Esophagus squamous epithelium (tissue), 5 donors: ENCODE data around the gene DPH7. TPM values are rescaled to one million over a fixed set of nuclear protein-coding genes. Genes with fewer than 3 reads are reported as not detected.
A peak's percentile ranks its signal among the peaks of the same experiment; 100 is the strongest.

ENCODE experiments used
- DNase-seq: peaks from one replicate; lab custom pipeline; 2025; lab: John Stamatoyannopoulos, UW
- H3K27ac ChIP-seq, 4 donors: fragments of 200-600 bp; sonication (generic); one replicate each; pipeline ENCODE4 v1.5.1; 2016 to 2019; ENCODE audit warnings: mild to moderate bottlenecking in 1 of 4
- H3K27me3 ChIP-seq, 4 donors: fragments of 200-600 bp; sonication (generic); 1 replicate in 3 of 4; 2 replicates in 1 of 4; pipeline versions ENCODE4 v1.5.1 to v1.6.0; 2017 to 2021; ENCODE audit warnings: antibody characterized with exemption in 1 of 4
- H3K36me3 ChIP-seq, 3 donors: fragments of 200-600 bp; sonication (generic); one replicate each; pipeline ENCODE4 v1.5.1; 2016 to 2019
- H3K4me1 ChIP-seq, 3 donors: fragments of 200-600 bp; sonication (generic); one replicate each; pipeline ENCODE4 v1.5.1; 2017 to 2019
- H3K4me3 ChIP-seq, 4 donors: fragments of 200-600 bp; sonication (generic); 1 replicate in 3 of 4; 2 replicates in 1 of 4; pipeline ENCODE4 v1.5.1; 2016 to 2019; ENCODE audit warnings: mild to moderate bottlenecking in 2 of 4, moderate library complexity in 1 of 4
- H3K9me3 ChIP-seq, 3 donors: fragments of 200-600 bp; sonication (generic); one replicate each; pipeline ENCODE4 v1.5.1; 2016 to 2019
- POLR2A ChIP-seq, 4 donors: fragments of 450-650 bp; IDR thresholded peaks; one replicate each; pipeline ENCODE4 v1.6.1; 2017; ENCODE audit warnings: antibody characterized with exemption in 4 of 4, mild to moderate bottlenecking in 4 of 4, moderate library complexity in 3 of 4
- WGBS, 2 donors: methylation state at CpG; one replicate each; pipeline ENCODE4 v1.1.5; 2018; 5-methylcytosine and 5-hydroxymethylcytosine counted together
- intact Hi-C: fragments of 100-400 bp; cut with DNase I; formaldehyde crosslinking; loops from one replicate; pipeline ENCODE4 v1.15.0; 2022
- total RNA-seq, 4 donors: library from RNA; depleted of rRNA; stranded (reverse); fragments of >200 nt; gene quantifications; one replicate each; pipeline ENCODE4 v1.1.0, GENCODE V29; 2016
- TF ChIP-seq, protein P1 (sequence below), 6 experiments: fragments of 450-650 bp in 4 of 6; fragments of 200-600 bp in 2 of 6; sonication (generic) in 2 of 6; IDR thresholded peaks; one replicate each; pipeline ENCODE4 v1.5.1; 2016 to 2019; ENCODE audit warnings: antibody characterized with exemption in 6 of 6, mild to moderate bottlenecking in 4 of 6, moderate library complexity in 4 of 6
- donor health status: DM: yes; HTN: yes; CAD: no.

Gene DPH7
- total RNA-seq, 4 donors from 2014 or later = 13.4 to 32.2 (median 21.7) TPM

- TF ChIP-seq, protein P1, sequence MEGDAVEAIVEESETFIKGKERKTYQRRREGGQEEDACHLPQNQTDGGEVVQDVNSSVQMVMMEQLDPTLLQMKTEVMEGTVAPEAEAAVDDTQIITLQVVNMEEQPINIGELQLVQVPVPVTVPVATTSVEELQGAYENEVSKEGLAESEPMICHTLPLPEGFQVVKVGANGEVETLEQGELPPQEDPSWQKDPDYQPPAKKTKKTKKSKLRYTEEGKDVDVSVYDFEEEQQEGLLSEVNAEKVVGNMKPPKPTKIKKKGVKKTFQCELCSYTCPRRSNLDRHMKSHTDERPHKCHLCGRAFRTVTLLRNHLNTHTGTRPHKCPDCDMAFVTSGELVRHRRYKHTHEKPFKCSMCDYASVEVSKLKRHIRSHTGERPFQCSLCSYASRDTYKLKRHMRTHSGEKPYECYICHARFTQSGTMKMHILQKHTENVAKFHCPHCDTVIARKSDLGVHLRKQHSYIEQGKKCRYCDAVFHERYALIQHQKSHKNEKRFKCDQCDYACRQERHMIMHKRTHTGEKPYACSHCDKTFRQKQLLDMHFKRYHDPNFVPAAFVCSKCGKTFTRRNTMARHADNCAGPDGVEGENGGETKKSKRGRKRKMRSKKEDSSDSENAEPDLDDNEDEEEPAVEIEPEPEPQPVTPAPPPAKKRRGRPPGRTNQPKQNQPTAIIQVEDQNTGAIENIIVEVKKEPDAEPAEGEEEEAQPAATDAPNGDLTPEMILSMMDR (IDR thresholded peaks at IDR 0.05) = no peak
- TF ChIP-seq POLR2A (IDR thresholded peaks at IDR 0.05) = peak in 2 of 4 donors; percentile 11 to 34
- peak overlapping the region; percentile 90 to 94 (median 92) for H3K27ac ChIP-seq
- no peaks in the 10 kb centered on the region for H3K9me3 ChIP-seq
- 11 to 31% methylated on average over 7 of the region's 21 CpGs for WGBS, 2 donors
- peaks cover 19 to 47% (median 33%) of the 10 kb centered on the region in 3 donors for H3K36me3 ChIP-seq
- H3K4me1 ChIP-seq = peaks cover 37 to 81% (median 46%) of the 10 kb centered on the region in 3 donors
- H3K4me3 ChIP-seq = peak overlapping the region; percentile 3 to 30 (median 23)
- no peaks in the 10 kb centered on the region for H3K27me3 ChIP-seq
- DNase-seq = no peak
- intact Hi-C loops = no loop called here
These were observed 33.2 kb upstream of the DPH7 start for GRCh38 chr9:137611623-137612609.

GRCh38 chr9:137610944-137611343 is 32.2 kb upstream of the DPH7 start:
- 62 to 85% methylated on average over 3 to 6 of the region's 6 CpGs for WGBS, 2 donors
- no peaks in the 10 kb centered on the region for H3K9me3 ChIP-seq
- H3K4me1 ChIP-seq = peaks cover 47 to 83% (median 49%) of the 10 kb centered on the region in 3 donors
- H3K36me3 ChIP-seq = peaks cover 19 to 37% (median 33%) of the 10 kb centered on the region in 3 donors
- intact Hi-C loops = no loop called here
- peak overlapping the region; percentile 90 to 94 (median 92) for H3K27ac ChIP-seq
- no peaks in the 10 kb centered on the region for H3K27me3 ChIP-seq
- DNase-seq = no peak
- no peak overlapping the region for H3K4me3 ChIP-seq
- TF ChIP-seq, protein P1 (IDR thresholded peaks at IDR 0.05) = no peak
- TF ChIP-seq POLR2A (IDR thresholded peaks at IDR 0.05) = no peak

DNA sequence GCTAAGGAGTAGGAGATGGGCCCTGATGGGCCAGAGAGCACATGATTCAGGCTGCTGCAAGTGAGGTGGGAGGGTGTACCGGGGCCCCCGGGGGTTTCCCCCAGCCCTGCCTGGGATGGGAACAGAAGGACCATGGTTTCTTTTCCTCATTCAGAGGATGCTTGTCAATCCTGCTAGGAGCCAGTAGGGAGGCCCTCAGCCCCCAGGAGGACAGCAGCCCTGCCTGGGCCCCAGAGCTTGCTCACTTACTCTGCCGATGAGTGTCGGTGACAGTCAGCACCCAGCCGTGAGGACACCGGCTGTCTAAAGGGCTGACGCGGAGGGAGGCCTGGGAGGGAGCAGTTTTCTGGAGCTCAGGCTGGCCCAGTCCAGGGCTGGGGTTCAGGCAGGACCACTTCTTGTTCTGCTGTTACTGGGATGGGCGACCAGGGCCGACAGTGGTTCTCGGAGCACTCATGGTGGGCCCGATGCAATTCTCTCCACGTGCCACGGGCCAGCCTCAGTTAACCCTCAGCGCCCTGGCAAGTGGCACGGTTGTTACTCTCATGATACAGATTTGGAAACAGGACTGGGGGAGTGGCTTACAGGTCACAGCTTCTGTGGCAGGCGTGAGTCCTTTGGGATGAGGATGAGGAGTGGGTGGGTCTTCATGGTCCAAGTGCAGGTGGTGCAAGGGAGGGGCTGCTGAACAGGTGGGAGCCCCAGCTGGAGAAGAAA is 28.6 kb upstream of the DPH7 start:
- H3K36me3 ChIP-seq = peaks cover 0 to 8% (median 7%) of the 10 kb centered on the region in 3 donors
- peaks cover 44 to 74% (median 46%) of the 10 kb centered on the region in 3 donors for H3K4me1 ChIP-seq
- intact Hi-C loops = no loop called here
- H3K27ac ChIP-seq = peak overlapping the region; percentile 5 to 97 (median 90)
- TF ChIP-seq, protein P1 (IDR thresholded peaks at IDR 0.05) = no peak
- no peak for TF ChIP-seq POLR2A (IDR thresholded peaks at IDR 0.05)
- no peak for DNase-seq
- no peaks in the 10 kb centered on the region for H3K27me3 ChIP-seq
- H3K4me3 ChIP-seq = peak overlapping the region; percentile 69 to 95 (median 84)
- WGBS, 2 donors = 47 to 49% methylated on average over 9 to 10 of the region's 17 CpGs
- no peaks in the 10 kb centered on the region for H3K9me3 ChIP-seq

DNA sequence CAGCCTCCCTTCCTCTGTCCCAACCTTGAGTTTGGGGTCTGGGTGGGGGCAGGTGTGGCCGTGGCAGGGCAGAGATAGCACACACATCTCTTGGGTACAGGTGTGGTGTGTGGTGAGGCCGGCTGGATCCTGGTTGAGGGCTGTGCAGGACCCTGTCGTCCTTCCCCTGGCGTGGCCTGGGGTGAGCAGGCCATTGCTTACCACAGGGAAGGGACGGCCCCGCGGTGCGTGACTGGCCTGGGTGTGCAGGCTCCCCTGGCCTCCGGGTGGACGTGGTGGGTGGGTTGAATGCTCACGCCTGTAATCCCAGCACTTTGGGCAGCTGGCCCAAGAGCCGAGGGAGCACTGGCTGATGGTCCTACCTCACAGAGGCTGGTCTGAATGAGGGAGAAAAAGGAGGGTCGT is 28.0 kb upstream of the DPH7 start:
- TF ChIP-seq POLR2A (IDR thresholded peaks at IDR 0.05) = no peak
- TF ChIP-seq, protein P1 (IDR thresholded peaks at IDR 0.05) = no peak
- no peaks in the 10 kb centered on the region for H3K9me3 ChIP-seq
- no peak for DNase-seq
- 0 to 43% methylated on average over 1 of the region's 13 CpGs for WGBS, 2 donors
- H3K4me3 ChIP-seq = peak overlapping the region; percentile 69 to 95 (median 84)
- H3K4me1 ChIP-seq = peaks cover 38 to 68% (median 42%) of the 10 kb centered on the region in 3 donors
- peak overlapping the region; percentile 85 to 97 (median 96) for H3K27ac ChIP-seq
- intact Hi-C loops = no loop called here
- H3K36me3 ChIP-seq = peaks cover 0 to 8% (median 7%) of the 10 kb centered on the region in 3 donors
- H3K27me3 ChIP-seq = no peaks in the 10 kb centered on the region
